HCT116 (cell line): ENCODE results near the gene DENND4A. TPM values are rescaled to one million over a fixed set of nuclear protein-coding genes. Genes with fewer than 3 reads are reported as not detected.

ENCODE experiments used
- ATAC-seq: fragments of 200-7000 bp; cut with Tn5 transposase; 2 replicates; pipeline ENCODE4 v1.9.1; 2020; ENCODE audit warnings: mild to moderate bottlenecking, moderate library complexity
- BruUV-seq: library from RNA; stranded (reverse); fragments of 400-500 nt; replicated peaks from 2 replicates; lab custom pipeline; 2021; lab: Mats Ljungman, UMichigan
- CTCF ChIA-PET: fragments of 300-600 bp; sonication (Branson Sonifier 250); formaldehyde crosslinking; loops from one replicate; lab custom pipeline; 2021; ENCODE audit warnings: antibody characterized with exemption; lab: Charles Lee
- POLR2A ChIA-PET: fragments of 300-600, 350-600 bp; sonication (Branson Sonifier 250); formaldehyde crosslinking; loops from one replicate; lab custom pipeline; 2021; ENCODE audit warnings: antibody characterized with exemption; lab: Charles Lee
- RAD21 ChIA-PET, 2 experiments: fragments of 300-600 bp; sonication (Branson Sonifier 250); formaldehyde crosslinking; loops; one replicate each; lab custom pipeline; 2023; ENCODE audit warnings: low total read pairs in 2 of 2; ENCODE audit not compliant: uncharacterized antibody in 2 of 2, unreplicated experiment in 2 of 2, low non-redundant PET in 1 of 2; lab: Charles Lee
- DNase-seq: peaks from one replicate; pipeline ENCODE4 v3.0.0-alpha.2; 2010; ENCODE audit warnings: low read depth, low spot score
- H2AFZ ChIP-seq: fragments of 200-600 bp; shearing (Covaris generic), sonication (generic); 2 replicates; pipeline ENCODE4 v1.6.1; 2017; ENCODE audit warnings: low read depth, mixed run types, mixed read lengths, antibody characterized with exemption, low read length; ENCODE audit not compliant: poor library complexity, severe bottlenecking
- H3K27ac ChIP-seq: 2 replicates; pipeline ENCODE4 v1.5.1; 2012; ENCODE audit warnings: low read depth, low read length
- H3K27me3 ChIP-seq: fragments of 200-600 bp; sonication (generic); 2 replicates; pipeline ENCODE4 v1.6.1; 2016; ENCODE audit warnings: mixed run types, low read length, mixed read lengths; ENCODE audit not compliant: insufficient read depth
- H3K36me3 ChIP-seq, 2 experiments: fragments of 200-500 bp in 1 of 2; fragments of 200-600 bp in 1 of 2; sonication (Bioruptor generic) in 1 of 2; sonication (generic) in 1 of 2; 2 replicates each; pipeline versions ENCODE4 v1.5.1 to v1.6.1; 2014 to 2016; ENCODE audit warnings: low read length in 2 of 2, inconsistent platforms in 1 of 2, mixed read lengths in 1 of 2, mixed run types in 1 of 2; ENCODE audit not compliant: insufficient read depth in 2 of 2, control insufficient read depth in 1 of 2
- H3K4me1 ChIP-seq, 2 experiments: fragments of 200-600 bp in 1 of 2; sonication (generic) in 1 of 2; 2 replicates each; pipeline versions ENCODE4 v1.5.1 to v1.6.1; 2012 to 2017; ENCODE audit warnings: low read length in 2 of 2, inconsistent platforms in 1 of 2, mild to moderate bottlenecking in 1 of 2, mixed read lengths in 1 of 2, mixed run types in 1 of 2, moderate library complexity in 1 of 2; ENCODE audit not compliant: insufficient read depth in 2 of 2, control insufficient read depth in 1 of 2
- H3K4me2 ChIP-seq: fragments of 200-600 bp; sonication (generic); 2 replicates; pipeline ENCODE4 v1.6.1; 2017; ENCODE audit warnings: mixed run types, low read length, mixed read lengths
- H3K4me3 ChIP-seq, 2 experiments: fragments of 200-600 bp in 1 of 2; sonication (generic) in 1 of 2; replicated peaks in 1 of 2; 2 replicates each; pipeline ENCODE4 v1.5.1; 2011 to 2016; ENCODE audit warnings: low read length in 2 of 2, control low read depth in 1 of 2, low read depth in 1 of 2, mild to moderate bottlenecking in 1 of 2, mixed read lengths in 1 of 2, mixed run types in 1 of 2
- H3K79me2 ChIP-seq: fragments of 200-600 bp; sonication (generic); 2 replicates; pipeline ENCODE4 v1.6.1; 2017; ENCODE audit warnings: mild to moderate bottlenecking, mixed run types, low read length, moderate library complexity, mixed read lengths; ENCODE audit not compliant: insufficient read depth
- H3K9ac ChIP-seq: fragments of 200-600 bp; sonication (generic); 2 replicates; pipeline ENCODE4 v1.6.1; 2016; ENCODE audit warnings: low read length, mixed read lengths
- H3K9me2 ChIP-seq: fragments of 200-600 bp; sonication (generic), shearing (Covaris generic); 2 replicates; pipeline ENCODE4 v1.6.1; 2017; ENCODE audit warnings: mixed run types, mild to moderate bottlenecking, moderate library complexity; ENCODE audit not compliant: insufficient read depth
- H3K9me3 ChIP-seq, 2 experiments: fragments of 200-500 bp in 1 of 2; fragments of 200-600 bp in 1 of 2; sonication (Bioruptor generic) in 1 of 2; sonication (generic) in 1 of 2; 2 replicates each; pipeline ENCODE4 v1.6.1; 2014 to 2017; ENCODE audit warnings: low read length in 2 of 2, mixed read lengths in 2 of 2, inconsistent platforms in 1 of 2, low read depth in 1 of 2, mild to moderate bottlenecking in 1 of 2, mixed run types in 1 of 2, moderate library complexity in 1 of 2; ENCODE audit not compliant: control insufficient read depth in 1 of 2, insufficient read depth in 1 of 2
- H4K20me1 ChIP-seq: fragments of 200-600 bp; sonication (generic), shearing (Covaris generic); 2 replicates; pipeline ENCODE4 v1.6.1; 2017; ENCODE audit warnings: mixed run types, mild to moderate bottlenecking, moderate library complexity; ENCODE audit not compliant: insufficient read depth
- CBX3 ChIP-seq: IDR thresholded peaks from 2 replicates; pipeline ENCODE4 v1.6.1; 2012; ENCODE audit warnings: low read depth
- ELF1 ChIP-seq: IDR thresholded peaks from 2 replicates; pipeline ENCODE4 v1.6.1; 2012; ENCODE audit warnings: low read depth, borderline replicate concordance
- FOSL1 ChIP-seq: IDR thresholded peaks from 2 replicates; pipeline ENCODE4 v1.6.1; 2012; ENCODE audit warnings: low read depth
- POLR2A ChIP-seq: IDR thresholded peaks from 2 replicates; pipeline ENCODE4 v1.7.0; 2011; ENCODE audit warnings: borderline replicate concordance; ENCODE audit not compliant: insufficient read depth, insufficient read length; ENCODE audit errors: extremely low read depth
- RAD21 ChIP-seq: IDR thresholded peaks from 2 replicates; pipeline ENCODE4 v1.6.1; 2012; ENCODE audit warnings: low read depth, mild to moderate bottlenecking
- SP1 ChIP-seq: IDR thresholded peaks from 2 replicates; pipeline ENCODE4 v1.6.1; 2012; ENCODE audit warnings: low read depth
- YY1 ChIP-seq: IDR thresholded peaks from 2 replicates; pipeline ENCODE4 v1.6.1; 2011; ENCODE audit warnings: low read length, low read depth, moderate library complexity, mild to moderate bottlenecking; ENCODE audit not compliant: insufficient replicate concordance; ENCODE audit errors: extremely low read depth
- ZFX ChIP-seq: fragments of 450-650 bp; IDR thresholded peaks from 2 replicates; pipeline ENCODE4 v1.6.1; 2017
- intact Hi-C: fragments of 100-400 bp; cut with micrococcal nuclease; formaldehyde crosslinking; loops from 2 replicates; pipeline ENCODE4 v1.10.0; 2022
- total RNA-seq: library from RNA; stranded (reverse); gene quantifications from one replicate; pipeline ENCODE4 v1.2.1, GENCODE V29; 2021; ENCODE audit not compliant: unreplicated experiment
- TF ChIP-seq, protein P1 (sequence below), 3 experiments: fragments of 200-600 bp in 1 of 3; sonication (generic) in 1 of 3; IDR thresholded peaks in 2 of 3; conservative IDR thresholded peaks in 1 of 3; 2 replicates each; pipeline ENCODE4 v1.5.1; 2012 to 2017; ENCODE audit warnings: low read depth in 2 of 3, low read length in 2 of 3, antibody characterized with exemption in 1 of 3, borderline replicate concordance in 1 of 3, control low read depth in 1 of 3, mild to moderate bottlenecking in 1 of 3, mixed read lengths in 1 of 3, mixed run types in 1 of 3, moderate library complexity in 1 of 3; ENCODE audit not compliant: insufficient read depth in 1 of 3
- TF ChIP-seq, protein P2 (sequence below): IDR thresholded peaks from 2 replicates; pipeline ENCODE4 v1.6.1; 2012

Gene DENND4A
- total RNA-seq, 1 experiment from 2014 or later: 9.1 TPM

DNA sequence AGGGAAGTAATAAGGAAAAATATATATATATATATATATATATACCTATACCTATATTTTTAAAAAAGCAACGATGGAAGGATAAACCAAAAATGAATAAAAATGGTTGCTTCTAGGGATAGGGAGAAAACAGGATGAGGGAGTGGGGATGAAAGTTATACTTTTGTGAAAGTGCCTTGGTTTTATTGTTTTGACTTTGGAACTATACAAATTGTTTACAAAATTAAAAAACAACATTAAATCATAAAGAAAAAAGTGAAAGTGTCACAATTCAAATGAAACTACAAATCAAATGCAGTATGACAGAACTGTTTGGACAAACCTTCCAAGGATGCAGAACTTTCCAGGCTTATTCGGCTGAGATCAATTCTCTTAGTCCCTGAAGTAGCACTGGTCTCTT is 116.0 kb downstream of the DENND4A start:
- Histone ChIP-seq H3K4me2 (no peak overlapping the region), H3K9ac (no peak overlapping the region), H4K20me1 (no peaks in the 10 kb centered on the region), H2AFZ (no peak overlapping the region)
- CTCF ChIA-PET: no interaction called here
- no peak for DNase-seq
- no peak for ATAC-seq
- intact Hi-C loops: no loop called here
- no peak for TF ChIP-seq YY1
- no peak for TF ChIP-seq POLR2A
- TF ChIP-seq, protein P1, sequence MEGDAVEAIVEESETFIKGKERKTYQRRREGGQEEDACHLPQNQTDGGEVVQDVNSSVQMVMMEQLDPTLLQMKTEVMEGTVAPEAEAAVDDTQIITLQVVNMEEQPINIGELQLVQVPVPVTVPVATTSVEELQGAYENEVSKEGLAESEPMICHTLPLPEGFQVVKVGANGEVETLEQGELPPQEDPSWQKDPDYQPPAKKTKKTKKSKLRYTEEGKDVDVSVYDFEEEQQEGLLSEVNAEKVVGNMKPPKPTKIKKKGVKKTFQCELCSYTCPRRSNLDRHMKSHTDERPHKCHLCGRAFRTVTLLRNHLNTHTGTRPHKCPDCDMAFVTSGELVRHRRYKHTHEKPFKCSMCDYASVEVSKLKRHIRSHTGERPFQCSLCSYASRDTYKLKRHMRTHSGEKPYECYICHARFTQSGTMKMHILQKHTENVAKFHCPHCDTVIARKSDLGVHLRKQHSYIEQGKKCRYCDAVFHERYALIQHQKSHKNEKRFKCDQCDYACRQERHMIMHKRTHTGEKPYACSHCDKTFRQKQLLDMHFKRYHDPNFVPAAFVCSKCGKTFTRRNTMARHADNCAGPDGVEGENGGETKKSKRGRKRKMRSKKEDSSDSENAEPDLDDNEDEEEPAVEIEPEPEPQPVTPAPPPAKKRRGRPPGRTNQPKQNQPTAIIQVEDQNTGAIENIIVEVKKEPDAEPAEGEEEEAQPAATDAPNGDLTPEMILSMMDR (IDR thresholded peaks at IDR 0.05 in 2 of 3, conservative IDR thresholded peaks at IDR 0.05 in 1 of 3; ENCODE audit: borderline replicate concordance in 1 of 3, insufficient read depth in 1 of 3, low read depth in 2 of 3, low read length in 2 of 3): no peak
- no peak for TF ChIP-seq FOSL1
- no peak for TF ChIP-seq SP1
- TF ChIP-seq ELF1: no peak
- no peak for TF ChIP-seq CBX3
- TF ChIP-seq, protein P2, sequence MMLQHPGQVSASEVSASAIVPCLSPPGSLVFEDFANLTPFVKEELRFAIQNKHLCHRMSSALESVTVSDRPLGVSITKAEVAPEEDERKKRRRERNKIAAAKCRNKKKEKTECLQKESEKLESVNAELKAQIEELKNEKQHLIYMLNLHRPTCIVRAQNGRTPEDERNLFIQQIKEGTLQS: no peak
- no peak for TF ChIP-seq ZFX
- TF ChIP-seq RAD21: no peak
- TF ChIP-seq, all 23 proteins: peak for 0
- Histone ChIP-seq H3K27ac (no peak overlapping the region), H3K4me1 (no peaks in the 10 kb centered on the region), H3K4me3 (no peak overlapping the region), H3K9me2 (no peaks in the 10 kb centered on the region), H3K36me3 (no peaks in the 10 kb centered on the region), H3K79me2 (no peaks in the 10 kb centered on the region), H3K9me3 (no peaks in the 10 kb centered on the region), H3K27me3 (no peaks in the 10 kb centered on the region)
- ChIA-PET POLR2A (no interaction called here), RAD21 (no interaction called here)
- no TSS peak for BruUV-seq
